MCF 10A (cell line): ENCODE results near the gene TCEA2. TPM values are rescaled to one million over a fixed set of nuclear protein-coding genes. Genes with fewer than 3 reads are reported as not detected.

Experiments
- BruUV-seq: library from RNA; stranded (reverse); fragments of 400-500 nt; replicated peaks from 2 replicates; lab custom pipeline; 2021; lab: Mats Ljungman, UMichigan
- CTCF ChIA-PET: fragments of 300-600 bp; sonication (Branson Sonifier 250); formaldehyde crosslinking; extraction: SDS; loops from one replicate; lab custom pipeline; 2021; ENCODE audit warnings: antibody characterized with exemption, inconsistent platforms; lab: Yijun Ruan, JAX
- POLR2A ChIA-PET: fragments of 300-600, 350-650 bp; sonication (Branson Sonifier 250); formaldehyde crosslinking; extraction: SDS; loops from one replicate; lab custom pipeline; 2020; ENCODE audit warnings: antibody characterized with exemption, inconsistent platforms; lab: Yijun Ruan, JAX
- DNase-seq: peaks from one replicate; pipeline ENCODE4 v3.0.0-alpha.2; 2018; ENCODE audit not compliant: unreplicated experiment
- H3K27ac Mint-ChIP-seq: one replicate; pipeline ENCODE4 v1.8.0; 2022; ENCODE audit warnings: mild to moderate bottlenecking, low read depth, mixed read lengths; ENCODE audit not compliant: unreplicated experiment
- H3K27me3 Mint-ChIP-seq: one replicate; pipeline ENCODE4 v1.8.0; 2022; ENCODE audit warnings: mixed read lengths; ENCODE audit not compliant: insufficient read depth, unreplicated experiment
- H3K36me3 Mint-ChIP-seq: one replicate; pipeline ENCODE4 v1.8.0; 2022; ENCODE audit warnings: mild to moderate bottlenecking, moderate library complexity, mixed read lengths; ENCODE audit not compliant: insufficient read depth, unreplicated experiment
- H3K4me1 Mint-ChIP-seq: one replicate; pipeline ENCODE4 v1.8.0; 2022; ENCODE audit warnings: mixed read lengths; ENCODE audit not compliant: insufficient read depth, unreplicated experiment
- H3K4me3 Mint-ChIP-seq: one replicate; pipeline ENCODE4 v1.8.0; 2022; ENCODE audit warnings: mild to moderate bottlenecking, moderate library complexity, mixed read lengths; ENCODE audit not compliant: unreplicated experiment
- H3K9me3 Mint-ChIP-seq: one replicate; pipeline ENCODE4 v1.8.0; 2022; ENCODE audit warnings: mixed read lengths; ENCODE audit not compliant: unreplicated experiment
- CTCF ChIP-seq: fragments of 200-600 bp; IDR thresholded peaks from one replicate; pipeline ENCODE4 v1.8.0; 2022; ENCODE audit warnings: antibody characterized with exemption, mild to moderate bottlenecking; ENCODE audit not compliant: unreplicated experiment
- intact Hi-C: fragments of 100-400 bp; cut with micrococcal nuclease; formaldehyde crosslinking; loops from 2 replicates; pipeline ENCODE4 v1.14.1; 2022
- total RNA-seq: library from RNA; stranded (reverse); gene quantifications from 2 replicates; pipeline ENCODE4 v1.2.3, GENCODE V29; 2022

TCEA2 gene
- total RNA-seq, 1 experiment from 2014 or later = 30.8 TPM

- peaks cover 45% of the 10 kb centered on the region for H3K36me3 Mint-ChIP-seq
- no peak for TF ChIP-seq CTCF
- BruUV-seq = no TSS peak
- POLR2A ChIA-PET = interaction anchor here (1.6 kb wide), 1 partner anchor 55 kb away, joined by 7 read pairs; the partner anchor contains the start of gene PRPF6
- CTCF ChIA-PET = interaction anchor here (0.7 to 10.8 kb wide), 5 partner anchors 8 to 134 kb away, joined by 3 to 284 read pairs (median 3); partner anchors contain the start of gene TCEA2
- no peaks in the 10 kb centered on the region for H3K27me3 Mint-ChIP-seq
- H3K9me3 Mint-ChIP-seq = no peaks in the 10 kb centered on the region
- peaks cover 6% of the 10 kb centered on the region for H3K4me1 Mint-ChIP-seq
- no peak within 1 kb of the TSS for H3K4me3 Mint-ChIP-seq
- intact Hi-C loops = no loop called here
- DNase-seq = no peak
- no peak within 1 kb of the TSS for H3K27ac Mint-ChIP-seq
Measured at GRCh38 chr20:64035933-64036345, 27.1 kb upstream of the TCEA2 start, which contains the start of gene C20orf204. Gene C20orf204 (plus strand): TSS chr20:64036182. CDS start chr20:64036324, 142 bp downstream.

- ChIA-PET POLR2A (interaction anchor here (1.3 to 1.6 kb wide), 2 partner anchors 26 to 56 kb away, joined by 5 to 7 read pairs; partner anchors contain the start of gene PRPF6), CTCF (interaction anchor here (0.7 to 10.8 kb wide), 11 partner anchors 8 to 171 kb away, joined by 3 to 284 read pairs (median 5); partner anchors contain the start of gene TCEA2)
- H3K36me3 Mint-ChIP-seq = peaks cover 43% of the 10 kb centered on the region
- no peaks in the 10 kb centered on the region for H3K27me3 Mint-ChIP-seq
- H3K27ac Mint-ChIP-seq = no peak overlapping the region
- peaks cover 9% of the 10 kb centered on the region for H3K4me1 Mint-ChIP-seq
- no peaks in the 10 kb centered on the region for H3K9me3 Mint-ChIP-seq
- no TSS peak for BruUV-seq
- DNase-seq = no peak
- H3K4me3 Mint-ChIP-seq = no peak overlapping the region
- intact Hi-C loops = no loop called here
- no peak for TF ChIP-seq CTCF
Measured at GRCh38 chr20:64036346-64037198, 26.4 kb upstream of the TCEA2 start.

GRCh38 chr20:64037199-64037497, 25.9 kb upstream of the TCEA2 start:
- intact Hi-C loops = no loop called here
- Mint-ChIP-seq H3K4me1 (peaks cover 9% of the 10 kb centered on the region), H3K36me3 (peaks cover 38% of the 10 kb centered on the region)

More at GRCh38 chr20:64037199-64037497, 25.9 kb upstream of the TCEA2 start:
- Mint-ChIP-seq H3K4me3 (no peak overlapping the region), H3K27me3 (no peaks in the 10 kb centered on the region), H3K9me3 (no peaks in the 10 kb centered on the region), H3K27ac (no peak overlapping the region)
- DNase-seq = no peak
- TF ChIP-seq CTCF = no peak
- ChIA-PET POLR2A (interaction anchor here (0.6 to 1.6 kb wide), 3 partner anchors 27 to 225 kb away, joined by 3 to 7 read pairs (median 5); partner anchors contain the start of gene PRPF6), CTCF (interaction anchor here (0.6 to 10.8 kb wide), 10 partner anchors 9 to 171 kb away, joined by 3 to 284 read pairs (median 8); partner anchors contain the start of gene TCEA2)
- no TSS peak for BruUV-seq
